Sigmoid colon (tissue), 4 donors: ENCODE measurements around the gene STRBP.

Source experiments
- EP300 ChIP-seq, 4 donors: sonication (generic); formaldehyde crosslinking; IDR thresholded peaks; one replicate each; pipeline ENCODE4 v1.6.1; 2017; ENCODE audit warnings: antibody characterized with exemption in 4 of 4
- POLR2A ChIP-seq, 2 donors: fragments of 450-650 bp; IDR thresholded peaks; one replicate each; pipeline ENCODE4 v1.6.1; 2016; ENCODE audit warnings: antibody characterized with exemption in 2 of 2, mild to moderate bottlenecking in 2 of 2, moderate library complexity in 2 of 2
- POLR2AphosphoS5 ChIP-seq, 4 donors: sonication (generic); formaldehyde crosslinking; IDR thresholded peaks; one replicate each; pipeline ENCODE4 v1.6.1; 2017; ENCODE audit warnings: antibody characterized with exemption in 4 of 4
- TF ChIP-seq, protein P1 (sequence below), 4 experiments: fragments of 450-650 bp in 3 of 4; fragments of 200-600 bp in 1 of 4; IDR thresholded peaks; one replicate each; pipeline ENCODE4 v1.5.1; 2016 to 2019; ENCODE audit warnings: antibody characterized with exemption in 4 of 4, mild to moderate bottlenecking in 3 of 4, moderate library complexity in 2 of 4

DNA sequence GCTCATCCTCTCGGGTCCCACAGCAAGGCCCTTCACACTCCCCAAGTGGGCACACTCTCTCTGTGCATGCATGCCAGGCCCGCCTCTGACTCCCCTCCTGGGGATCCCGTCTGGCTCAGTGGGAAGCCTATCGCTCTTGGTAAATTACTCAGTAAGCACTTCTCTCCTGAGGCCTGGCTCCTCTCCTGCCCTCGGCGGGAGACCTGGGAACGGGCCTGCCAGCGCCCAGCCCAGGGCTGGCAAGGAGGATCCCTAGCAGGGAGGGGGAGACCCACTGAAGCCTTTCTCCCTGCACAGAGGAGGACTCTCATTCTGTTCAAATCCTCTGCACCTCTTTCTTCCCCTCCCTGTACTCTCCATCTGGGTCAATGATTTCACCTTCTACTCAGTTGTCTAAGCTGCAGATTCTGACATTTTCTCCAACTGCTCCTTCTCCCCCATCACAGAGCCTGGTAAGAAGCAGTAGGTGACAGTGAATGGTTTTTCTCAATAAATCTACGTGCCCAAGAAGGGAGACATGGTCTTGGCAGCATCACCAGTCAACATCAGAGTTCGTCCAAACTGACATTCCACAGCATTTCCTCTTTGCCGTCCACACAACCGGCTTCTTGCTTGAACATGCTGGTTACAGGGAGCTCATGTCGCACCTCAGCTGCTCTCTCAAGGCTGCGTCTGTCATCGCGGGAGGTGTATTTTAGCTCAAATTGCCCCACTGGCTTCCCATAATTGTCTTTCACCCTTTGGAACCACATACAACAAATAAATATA, 153.1 kb downstream of the STRBP start:
- no peak for TF ChIP-seq EP300 (IDR thresholded peaks at IDR 0.05)
- TF ChIP-seq, protein P1, sequence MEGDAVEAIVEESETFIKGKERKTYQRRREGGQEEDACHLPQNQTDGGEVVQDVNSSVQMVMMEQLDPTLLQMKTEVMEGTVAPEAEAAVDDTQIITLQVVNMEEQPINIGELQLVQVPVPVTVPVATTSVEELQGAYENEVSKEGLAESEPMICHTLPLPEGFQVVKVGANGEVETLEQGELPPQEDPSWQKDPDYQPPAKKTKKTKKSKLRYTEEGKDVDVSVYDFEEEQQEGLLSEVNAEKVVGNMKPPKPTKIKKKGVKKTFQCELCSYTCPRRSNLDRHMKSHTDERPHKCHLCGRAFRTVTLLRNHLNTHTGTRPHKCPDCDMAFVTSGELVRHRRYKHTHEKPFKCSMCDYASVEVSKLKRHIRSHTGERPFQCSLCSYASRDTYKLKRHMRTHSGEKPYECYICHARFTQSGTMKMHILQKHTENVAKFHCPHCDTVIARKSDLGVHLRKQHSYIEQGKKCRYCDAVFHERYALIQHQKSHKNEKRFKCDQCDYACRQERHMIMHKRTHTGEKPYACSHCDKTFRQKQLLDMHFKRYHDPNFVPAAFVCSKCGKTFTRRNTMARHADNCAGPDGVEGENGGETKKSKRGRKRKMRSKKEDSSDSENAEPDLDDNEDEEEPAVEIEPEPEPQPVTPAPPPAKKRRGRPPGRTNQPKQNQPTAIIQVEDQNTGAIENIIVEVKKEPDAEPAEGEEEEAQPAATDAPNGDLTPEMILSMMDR (IDR thresholded peaks at IDR 0.05) = no peak
- no peak for TF ChIP-seq POLR2A (IDR thresholded peaks at IDR 0.05)
- peak in 1 of 4 donors; percentile 37 for TF ChIP-seq POLR2AphosphoS5 (IDR thresholded peaks at IDR 0.05)
